DND-41 (cell line): ENCODE measurements around the gene KRTAP12-2.

Experiments
- ATAC-seq: fragments of 200-7000 bp; cut with Tn5 transposase; 3 replicates; pipeline ENCODE4 v1.9.1; 2021; ENCODE audit warnings: low read depth; ENCODE audit not compliant: insufficient read depth
- DNase-seq: peaks from one replicate; pipeline ENCODE4 v3.0.0-alpha.2; 2020
- H2AFZ ChIP-seq: 2 replicates; pipeline ENCODE4 v1.6.0; 2012; ENCODE audit warnings: low read depth, low read length
- H3K27ac ChIP-seq: 2 replicates; pipeline ENCODE4 v1.5.1; 2012; ENCODE audit warnings: low read length, inconsistent platforms
- H3K27me3 ChIP-seq: fragments of 200-600 bp; sonication (generic); 2 replicates; pipeline ENCODE4 v1.6.0; 2012; ENCODE audit warnings: low read length, mild to moderate bottlenecking, inconsistent platforms; ENCODE audit not compliant: insufficient read depth, poor library complexity
- H3K36me3 ChIP-seq: 2 replicates; pipeline ENCODE4 v1.5.1; 2012; ENCODE audit warnings: low read length, inconsistent platforms; ENCODE audit not compliant: insufficient read depth
- H3K4me1 ChIP-seq: 2 replicates; pipeline ENCODE4 v1.5.1; 2012; ENCODE audit warnings: mild to moderate bottlenecking, low read length; ENCODE audit not compliant: insufficient read depth
- H3K4me2 ChIP-seq: 2 replicates; pipeline ENCODE4 v1.6.0; 2012; ENCODE audit warnings: mild to moderate bottlenecking, moderate library complexity, low read length, inconsistent platforms; ENCODE audit not compliant: insufficient read depth
- H3K4me3 ChIP-seq, 2 experiments: fragments of 200-600 bp in 1 of 2; shearing (Covaris generic) in 1 of 2; 2 replicates each; pipeline ENCODE4 v1.5.1; 2012 to 2016; ENCODE audit warnings: inconsistent platforms in 2 of 2, low read length in 2 of 2, mild to moderate bottlenecking in 2 of 2, low read depth in 1 of 2, moderate library complexity in 1 of 2
- H3K79me2 ChIP-seq: 2 replicates; pipeline ENCODE4 v1.6.0; 2012; ENCODE audit warnings: low read length, inconsistent platforms; ENCODE audit not compliant: insufficient read depth
- H3K9ac ChIP-seq: 2 replicates; pipeline ENCODE4 v1.6.0; 2012; ENCODE audit warnings: low read depth, mild to moderate bottlenecking, inconsistent platforms, low read length, moderate library complexity
- H3K9me3 ChIP-seq: 2 replicates; pipeline ENCODE4 v1.5.1; 2012; ENCODE audit warnings: low read length, moderate library complexity, mild to moderate bottlenecking, inconsistent platforms; ENCODE audit not compliant: insufficient read depth, severe bottlenecking
- H4K20me1 ChIP-seq: 2 replicates; pipeline ENCODE4 v1.6.0; 2012; ENCODE audit warnings: low read length; ENCODE audit not compliant: insufficient read depth
- EZH2 ChIP-seq: IDR thresholded peaks from 3 replicates; pipeline ENCODE4 v1.6.1; 2012; ENCODE audit warnings: borderline replicate concordance, low read depth, mild to moderate bottlenecking, moderate library complexity, low read length, inconsistent platforms; ENCODE audit not compliant: severe bottlenecking
- TF ChIP-seq, protein P1 (sequence below): IDR thresholded peaks from 2 replicates; pipeline ENCODE4 v1.5.1; 2012; ENCODE audit warnings: borderline replicate concordance, low read length, moderate library complexity, mild to moderate bottlenecking; ENCODE audit not compliant: poor library complexity, severe bottlenecking; ENCODE audit errors: extremely low read depth

KRTAP12-2 gene

DNA sequence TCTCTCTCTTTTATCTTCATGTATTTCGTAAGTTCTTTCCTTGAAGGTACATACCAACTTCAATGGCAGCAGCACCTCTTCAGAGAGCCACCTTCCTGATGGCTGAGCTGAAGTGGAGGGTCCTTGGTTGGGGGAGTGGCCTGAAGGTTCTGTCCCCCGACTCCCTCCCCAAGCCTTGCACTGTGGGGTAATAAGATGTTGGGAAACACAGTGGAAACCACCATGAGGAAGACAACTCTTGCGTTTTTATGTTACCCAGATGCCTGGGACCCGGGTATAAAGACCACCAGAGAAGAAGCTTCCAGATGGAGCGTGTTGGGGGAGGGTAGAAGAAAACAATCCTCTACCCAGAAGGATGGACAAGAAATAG, 8.2 kb downstream of the KRTAP12-2 start:
- peaks cover 4% of the 10 kb centered on the region for H3K9me3 ChIP-seq
- H2AFZ ChIP-seq = no peak overlapping the region
- no peaks in the 10 kb centered on the region for H3K36me3 ChIP-seq
- H3K27ac ChIP-seq = no peak overlapping the region
- no peak for TF ChIP-seq EZH2
- TF ChIP-seq, protein P1, sequence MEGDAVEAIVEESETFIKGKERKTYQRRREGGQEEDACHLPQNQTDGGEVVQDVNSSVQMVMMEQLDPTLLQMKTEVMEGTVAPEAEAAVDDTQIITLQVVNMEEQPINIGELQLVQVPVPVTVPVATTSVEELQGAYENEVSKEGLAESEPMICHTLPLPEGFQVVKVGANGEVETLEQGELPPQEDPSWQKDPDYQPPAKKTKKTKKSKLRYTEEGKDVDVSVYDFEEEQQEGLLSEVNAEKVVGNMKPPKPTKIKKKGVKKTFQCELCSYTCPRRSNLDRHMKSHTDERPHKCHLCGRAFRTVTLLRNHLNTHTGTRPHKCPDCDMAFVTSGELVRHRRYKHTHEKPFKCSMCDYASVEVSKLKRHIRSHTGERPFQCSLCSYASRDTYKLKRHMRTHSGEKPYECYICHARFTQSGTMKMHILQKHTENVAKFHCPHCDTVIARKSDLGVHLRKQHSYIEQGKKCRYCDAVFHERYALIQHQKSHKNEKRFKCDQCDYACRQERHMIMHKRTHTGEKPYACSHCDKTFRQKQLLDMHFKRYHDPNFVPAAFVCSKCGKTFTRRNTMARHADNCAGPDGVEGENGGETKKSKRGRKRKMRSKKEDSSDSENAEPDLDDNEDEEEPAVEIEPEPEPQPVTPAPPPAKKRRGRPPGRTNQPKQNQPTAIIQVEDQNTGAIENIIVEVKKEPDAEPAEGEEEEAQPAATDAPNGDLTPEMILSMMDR = no peak
- no peak overlapping the region for H3K9ac ChIP-seq
- H3K4me1 ChIP-seq = peaks cover 24% of the 10 kb centered on the region
- H3K27me3 ChIP-seq = no peaks in the 10 kb centered on the region
- H3K79me2 ChIP-seq = no peaks in the 10 kb centered on the region
- no peak overlapping the region for H3K4me2 ChIP-seq
- ATAC-seq (no peak), DNase-seq (no peak)
- no peak overlapping the region for H3K4me3 ChIP-seq
- H4K20me1 ChIP-seq = no peaks in the 10 kb centered on the region

DNA sequence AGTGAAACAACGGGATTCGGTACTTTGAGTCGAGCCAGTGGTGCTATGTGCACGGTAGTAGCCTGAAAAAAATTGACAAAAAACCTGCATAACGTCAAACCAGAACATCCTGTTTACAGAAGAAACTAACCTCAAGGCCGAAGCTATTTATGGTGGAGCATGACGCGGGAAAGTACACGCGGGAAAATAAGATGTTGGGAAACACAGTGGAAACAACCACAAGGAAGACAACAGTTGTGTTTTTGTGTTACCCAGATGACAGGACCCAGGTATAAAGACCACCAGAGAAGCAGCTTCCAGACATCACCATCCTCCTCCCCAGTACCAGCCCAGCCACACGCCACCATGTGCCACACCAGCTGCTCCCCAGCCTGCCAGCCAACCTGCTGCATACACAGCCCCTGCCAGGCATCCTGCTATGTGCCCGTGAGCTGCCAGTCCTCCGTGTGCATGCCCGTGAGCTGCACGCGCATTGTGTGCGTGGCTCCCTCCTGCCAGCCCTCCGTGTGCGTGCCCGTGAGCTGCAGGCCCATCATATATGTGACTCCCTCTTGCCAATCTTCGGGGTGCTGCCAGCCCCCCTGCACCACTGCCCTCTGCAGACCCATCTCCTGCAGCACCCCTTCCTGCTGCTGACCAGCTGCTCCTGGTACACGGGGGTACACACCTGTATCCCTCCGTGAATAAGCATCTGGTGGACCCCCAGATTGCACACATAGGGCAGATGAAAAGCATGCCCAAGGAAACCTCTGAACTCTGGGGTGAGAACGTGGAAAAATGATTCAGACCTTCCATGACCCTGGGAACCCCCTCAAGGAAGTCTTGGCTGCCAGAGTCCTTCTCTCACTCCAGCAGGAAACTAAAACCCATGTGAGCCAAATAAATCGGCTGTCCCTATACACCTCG, 8.8 kb downstream of the KRTAP12-2 start, which contains the start of gene KRTAP12-3:
Gene KRTAP12-3, plus strand, starts transcription at position 298 of the 906 bp plus-strand sequence. Its CDS starts 48 bp downstream, at position 346.
- Histone ChIP-seq H3K4me1 (peaks cover 24% of the 10 kb centered on the region), H3K4me2 (no peak within 1 kb of the TSS; the same call in 1 of the 2 replicates), H4K20me1 (no peaks in the 10 kb centered on the region), H3K4me3 (no peak within 1 kb of the TSS), H3K79me2 (no peaks in the 10 kb centered on the region), H2AFZ (no peak within 1 kb of the TSS), H3K27me3 (no peaks in the 10 kb centered on the region), H3K9me3 (peaks cover 4% of the 10 kb centered on the region), H3K27ac (no peak within 1 kb of the TSS), H3K9ac (no peak within 1 kb of the TSS), H3K36me3 (no peaks in the 10 kb centered on the region)
- ATAC-seq = peak; percentile 63
- TF ChIP-seq, protein P1 = no peak
- no peak for TF ChIP-seq EZH2
- DNase-seq = peak; percentile 20

DNA sequence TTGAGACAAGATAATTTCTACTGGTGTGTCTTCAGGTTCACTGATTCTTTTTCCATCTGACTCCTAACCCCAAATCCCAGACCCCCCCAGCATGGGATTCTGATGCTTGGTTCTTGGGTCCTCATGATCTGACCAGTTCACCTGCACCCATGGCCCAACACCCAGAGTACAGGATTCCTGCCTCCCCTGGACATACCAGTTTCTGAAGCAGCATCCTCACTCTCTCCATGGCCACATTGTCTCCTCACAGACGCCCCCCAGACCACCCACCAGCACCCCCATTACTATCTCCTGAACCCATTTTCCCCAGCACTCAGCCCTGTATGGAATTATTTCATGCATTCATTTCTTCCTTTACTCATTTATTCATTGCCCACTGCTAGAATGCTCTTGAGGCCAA, 9.9 kb downstream of the KRTAP12-2 start:
- H3K4me2 ChIP-seq = no peak overlapping the region
- H3K9me3 ChIP-seq = peaks cover 4% of the 10 kb centered on the region

More for the DNA sequence above, 9.9 kb downstream of the KRTAP12-2 start:
- peaks cover 24% of the 10 kb centered on the region for H3K4me1 ChIP-seq
- no peaks in the 10 kb centered on the region for H3K36me3 ChIP-seq
- no peaks in the 10 kb centered on the region for H4K20me1 ChIP-seq
- no peak overlapping the region for H3K4me3 ChIP-seq
- ATAC-seq = no peak
- no peaks in the 10 kb centered on the region for H3K27me3 ChIP-seq
- H3K27ac ChIP-seq = no peak overlapping the region
- TF ChIP-seq, protein P1 = no peak
- no peak for TF ChIP-seq EZH2
- no peak overlapping the region for H3K9ac ChIP-seq
- H3K79me2 ChIP-seq = no peaks in the 10 kb centered on the region
- no peak for DNase-seq
- H2AFZ ChIP-seq = no peak overlapping the region
